SK-N-SH treated with all-trans-retinoic acid at 6 μM for 48 hours (cell line): Measurements from ENCODE around the gene SLC5A6.

Experiments used
- ARNTL ChIP-seq: fragments of 450-650 bp; formaldehyde crosslinking; IDR thresholded peaks from 2 replicates; pipeline ENCODE4 v1.5.0; 2020; ENCODE audit warnings: low read depth, mild to moderate bottlenecking, moderate library complexity, borderline replicate concordance
- BACH2 ChIP-seq: fragments of 250-450 bp; sonication (Bioruptor Pico); IDR thresholded peaks from 2 replicates; pipeline ENCODE4 v1.9.0; 2021; ENCODE audit warnings: mild to moderate bottlenecking, borderline replicate concordance
- CSRNP3 ChIP-seq: fragments of 250-450 bp; sonication (Bioruptor Pico); IDR thresholded peaks from 2 replicates; pipeline ENCODE4 v1.5.1; 2021; ENCODE audit warnings: mild to moderate bottlenecking, moderate library complexity
- ESRRG ChIP-seq: fragments of 250-450 bp; sonication (Bioruptor Pico); IDR thresholded peaks from 2 replicates; pipeline ENCODE4 v1.6.1; 2021; ENCODE audit warnings: mild to moderate bottlenecking
- OSR1 ChIP-seq: fragments of 250-450 bp; sonication (Bioruptor Pico); IDR thresholded peaks from 2 replicates; pipeline ENCODE4 v1.8.0; 2022; ENCODE audit warnings: moderate library complexity, mild to moderate bottlenecking, inconsistent platforms
- PATZ1 ChIP-seq: fragments of 250-450 bp; sonication (Bioruptor Pico); IDR thresholded peaks from 2 replicates; pipeline ENCODE4 v1.8.0; 2020; ENCODE audit warnings: mild to moderate bottlenecking, moderate library complexity, borderline replicate concordance
- RARB ChIP-seq: fragments of 250-450 bp; sonication (Bioruptor Pico); IDR thresholded peaks from 2 replicates; pipeline ENCODE4 v1.8.0; 2021; ENCODE audit warnings: mild to moderate bottlenecking, moderate library complexity
- TCF4 ChIP-seq: fragments of 250-450 bp; sonication (Bioruptor Pico); IDR thresholded peaks from 2 replicates; pipeline ENCODE4 v1.8.0; 2021; ENCODE audit warnings: mild to moderate bottlenecking, moderate library complexity, borderline replicate concordance
- TSHZ2 ChIP-seq: fragments of 250-450 bp; sonication (Bioruptor Pico); IDR thresholded peaks from 2 replicates; pipeline ENCODE4 v1.5.0; 2020; ENCODE audit warnings: mild to moderate bottlenecking, moderate library complexity
- ZC3H10 ChIP-seq: fragments of 250-450 bp; sonication (Bioruptor Pico); IDR thresholded peaks from 2 replicates; pipeline ENCODE4 v1.5.1; 2021; ENCODE audit warnings: mild to moderate bottlenecking, moderate library complexity
- ZFP30 ChIP-seq: fragments of 450-650 bp; formaldehyde crosslinking; IDR thresholded peaks from 2 replicates; pipeline ENCODE4 v1.5.0; 2022; ENCODE audit warnings: mild to moderate bottlenecking, moderate library complexity
- ZNF8 ChIP-seq: fragments of 450-650 bp; formaldehyde crosslinking; IDR thresholded peaks from 2 replicates; pipeline ENCODE4 v1.5.0; 2020; ENCODE audit warnings: mild to moderate bottlenecking, moderate library complexity
- TF ChIP-seq, protein P1 (sequence below): fragments of 250-450 bp; sonication (Bioruptor Pico); IDR thresholded peaks from 2 replicates; pipeline ENCODE4 v1.5.1; 2020; ENCODE audit warnings: low read depth, mild to moderate bottlenecking, moderate library complexity
- TF ChIP-seq, protein P2 (sequence below): fragments of 250-450 bp; sonication (Bioruptor Pico); IDR thresholded peaks from 2 replicates; pipeline ENCODE4 v1.8.0; 2021; ENCODE audit warnings: low read depth, mild to moderate bottlenecking, moderate library complexity, borderline replicate concordance

GRCh38 chr2:27237341-27237945, 25.4 kb upstream of the SLC5A6 start:
- no peak for TF ChIP-seq ARNTL (CRISPR knock-in tag)
- TF ChIP-seq, protein P1, sequence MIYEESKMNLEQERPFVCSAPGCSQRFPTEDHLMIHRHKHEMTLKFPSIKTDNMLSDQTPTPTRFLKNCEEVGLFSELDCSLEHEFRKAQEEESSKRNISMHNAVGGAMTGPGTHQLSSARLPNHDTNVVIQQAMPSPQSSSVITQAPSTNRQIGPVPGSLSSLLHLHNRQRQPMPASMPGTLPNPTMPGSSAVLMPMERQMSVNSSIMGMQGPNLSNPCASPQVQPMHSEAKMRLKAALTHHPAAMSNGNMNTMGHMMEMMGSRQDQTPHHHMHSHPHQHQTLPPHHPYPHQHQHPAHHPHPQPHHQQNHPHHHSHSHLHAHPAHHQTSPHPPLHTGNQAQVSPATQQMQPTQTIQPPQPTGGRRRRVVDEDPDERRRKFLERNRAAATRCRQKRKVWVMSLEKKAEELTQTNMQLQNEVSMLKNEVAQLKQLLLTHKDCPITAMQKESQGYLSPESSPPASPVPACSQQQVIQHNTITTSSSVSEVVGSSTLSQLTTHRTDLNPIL (CRISPR knock-in tag), result no peak
- TF ChIP-seq CSRNP3 (CRISPR knock-in tag), result no peak
- TF ChIP-seq TSHZ2 (CRISPR knock-in tag), result no peak
- no peak for TF ChIP-seq PATZ1 (CRISPR knock-in tag)
- no peak for TF ChIP-seq TCF4 (CRISPR knock-in tag)
- TF ChIP-seq BACH2 (CRISPR knock-in tag), result no peak
- no peak for TF ChIP-seq OSR1
- no peak for TF ChIP-seq ZC3H10
- TF ChIP-seq ESRRG (CRISPR knock-in tag), result no peak
- no peak for TF ChIP-seq ZFP30
- no peak for TF ChIP-seq RARB (CRISPR knock-in tag)
- no peak for TF ChIP-seq ZNF8 (CRISPR knock-in tag)
- TF ChIP-seq, protein P2, sequence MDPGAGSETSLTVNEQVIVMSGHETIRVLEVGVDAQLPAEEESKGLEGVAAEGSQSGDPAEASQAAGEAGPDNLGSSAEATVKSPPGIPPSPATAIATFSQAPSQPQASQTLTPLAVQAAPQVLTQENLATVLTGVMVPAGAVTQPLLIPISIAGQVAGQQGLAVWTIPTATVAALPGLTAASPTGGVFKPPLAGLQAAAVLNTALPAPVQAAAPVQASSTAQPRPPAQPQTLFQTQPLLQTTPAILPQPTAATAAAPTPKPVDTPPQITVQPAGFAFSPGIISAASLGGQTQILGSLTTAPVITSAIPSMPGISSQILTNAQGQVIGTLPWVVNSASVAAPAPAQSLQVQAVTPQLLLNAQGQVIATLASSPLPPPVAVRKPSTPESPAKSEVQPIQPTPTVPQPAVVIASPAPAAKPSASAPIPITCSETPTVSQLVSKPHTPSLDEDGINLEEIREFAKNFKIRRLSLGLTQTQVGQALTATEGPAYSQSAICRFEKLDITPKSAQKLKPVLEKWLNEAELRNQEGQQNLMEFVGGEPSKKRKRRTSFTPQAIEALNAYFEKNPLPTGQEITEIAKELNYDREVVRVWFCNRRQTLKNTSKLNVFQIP (CRISPR knock-in tag), result no peak
